OCI-LY7 (cell line): Measurements from ENCODE around the gene ACSL3.

ENCODE experiments used
- CTCF ChIP-seq: fragments of 200-600 bp; sonication (generic); conservative IDR thresholded peaks from 2 replicates; pipeline ENCODE4 v1.5.1; 2014; ENCODE audit warnings: mild to moderate bottlenecking, antibody characterized with exemption, low read length, moderate library complexity, mixed read lengths
- EZH2phosphoT487 ChIP-seq: fragments of 200-600 bp; sonication (generic); IDR thresholded peaks from 2 replicates; pipeline ENCODE4 v1.6.1; 2018; ENCODE audit warnings: low read depth, borderline replicate concordance, mild to moderate bottlenecking, mixed run types, antibody characterized with exemption, low read length, moderate library complexity, mixed read lengths

- TF ChIP-seq CTCF (no peak), EZH2phosphoT487 (no peak)
These were observed 31.9 kb downstream of the ACSL3 start for GRCh38 chr2:222892761-222893160.
